ENCODE data around the gene TP53TG5.

DNA sequence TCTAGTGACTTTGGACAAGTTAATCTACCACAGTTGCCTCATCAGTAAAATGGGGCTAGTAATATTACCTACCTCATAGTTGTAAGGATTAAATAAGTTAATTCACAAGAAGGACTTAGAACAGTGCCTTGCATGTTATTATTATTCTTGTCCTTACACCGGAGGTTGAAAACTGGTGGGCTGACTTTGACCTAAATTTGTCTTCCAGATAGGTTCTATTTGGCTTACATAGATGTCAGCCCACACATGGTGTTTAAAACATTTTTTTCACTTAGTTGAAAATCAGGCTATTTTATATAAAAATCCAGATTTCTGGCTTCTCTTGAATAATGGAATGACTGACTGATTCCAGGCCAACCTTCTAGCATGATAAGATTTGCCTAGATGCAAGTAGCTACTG, 11.9 kb downstream of the TP53TG5 start:
- TF ChIP-seq POLR2AphosphoS5 (IDR thresholded peaks at IDR 0.05; ENCODE audit: low read depth, low read length), result no peak
- TF ChIP-seq POLR2A (IDR thresholded peaks at IDR 0.05; ENCODE audit: low read depth, low read length), result no peak

All from GM12891 (cell line).